Right lobe of liver (tissue), 6 donors: ENCODE results near the gene NAV2. TPM values are rescaled to one million over a fixed set of nuclear protein-coding genes. Genes with fewer than 3 reads are reported as not detected.

Experiments used
- ATAC-seq, 4 donors: fragments of 200-7000 bp; cut with Tn5 transposase; one replicate each; pipeline ENCODE4 v1.9.1; 2020; ENCODE audit warnings: mild to moderate bottlenecking in 4 of 4, moderate library complexity in 4 of 4
- DNase-seq, 3 donors: peaks; one replicate each; pipeline ENCODE4 v3.0.0-alpha.2; 2020
- H3K27ac ChIP-seq, 3 donors: fragments of 200-600 bp; one replicate each; pipeline ENCODE4 v1.8.0; 2022
- H3K27me3 ChIP-seq, 2 donors: fragments of 200-600 bp; one replicate each; pipeline ENCODE4 v1.8.0; 2022
- H3K36me3 ChIP-seq, 4 donors: fragments of 200-600 bp; sonication (generic) in 1 of 4; one replicate each; pipeline versions ENCODE4 v1.5.1 to v1.8.0; 2017 to 2022; ENCODE audit warnings: control low read depth in 1 of 4
- H3K4me1 ChIP-seq, 4 donors: fragments of 200-600 bp; sonication (generic) in 1 of 4; one replicate each; pipeline versions ENCODE4 v1.5.1 to v1.8.0; 2017 to 2022; ENCODE audit warnings: control low read depth in 1 of 4
- H3K4me3 ChIP-seq, 3 donors: fragments of 200-600 bp; one replicate each; pipeline ENCODE4 v1.8.0; 2022
- H3K9me3 ChIP-seq, 4 donors: fragments of 200-600 bp; sonication (generic) in 1 of 4; one replicate each; pipeline versions ENCODE4 v1.5.1 to v1.8.0; 2017 to 2022; ENCODE audit warnings: control low read depth in 1 of 4
- POLR2A ChIP-seq: fragments of 450-650 bp; IDR thresholded peaks from one replicate; pipeline ENCODE4 v1.6.1; 2017; ENCODE audit warnings: antibody characterized with exemption, mild to moderate bottlenecking
- WGBS: methylation state at CpG from one replicate; pipeline ENCODE4 v1.1.6; 2018; ENCODE audit warnings: low coverage, low lambda C conversion rate; ENCODE audit not compliant: insufficient coverage; ENCODE audit errors: missing lambda C conversion rate; 5-methylcytosine and 5-hydroxymethylcytosine counted together
- intact Hi-C, 2 donors: fragments of 100-400 bp; cut with DNase I; formaldehyde crosslinking; loops; one replicate each; pipeline versions ENCODE4 v1.11.2 to v1.14.1; 2022
- total RNA-seq, 6 experiments: library from RNA; depleted of rRNA in 2 of 6; stranded (reverse); fragments of >200 nt in 2 of 6; fragmentation: NEBNext Ultra II Directional in 3 of 6; extraction: Animal tissue kit (Norgen Biotek cat#: 25700) in 3 of 6; gene quantifications; one replicate each; pipeline versions ENCODE4 v1.1.0 to v1.2.4, GENCODE V29; 2016 to 2023
- TF ChIP-seq, protein P1 (sequence below), 4 donors: fragments of 200-600 bp in 3 of 4; fragments of 450-650 bp in 1 of 4; IDR thresholded peaks; one replicate each; pipeline versions ENCODE4 v1.5.1 to v1.8.0; 2016 to 2022; ENCODE audit warnings: antibody characterized with exemption in 4 of 4, mild to moderate bottlenecking in 2 of 4
- donor health status: DM: no; HTN: yes; CAD: no.
- donor health status: DM: no; HTN: no; CAD: no.
- donor health status: DM: no; HTN: no; CAD: no.
- donor health status: DM: no; HTN: yes; CAD: no.
- donor health status: DM: no; HTN: yes; CAD: no.

Gene NAV2
- total RNA-seq, 6 experiments from 2014 or later, result 15.5 to 69.2 (median 37.1) TPM

DNA sequence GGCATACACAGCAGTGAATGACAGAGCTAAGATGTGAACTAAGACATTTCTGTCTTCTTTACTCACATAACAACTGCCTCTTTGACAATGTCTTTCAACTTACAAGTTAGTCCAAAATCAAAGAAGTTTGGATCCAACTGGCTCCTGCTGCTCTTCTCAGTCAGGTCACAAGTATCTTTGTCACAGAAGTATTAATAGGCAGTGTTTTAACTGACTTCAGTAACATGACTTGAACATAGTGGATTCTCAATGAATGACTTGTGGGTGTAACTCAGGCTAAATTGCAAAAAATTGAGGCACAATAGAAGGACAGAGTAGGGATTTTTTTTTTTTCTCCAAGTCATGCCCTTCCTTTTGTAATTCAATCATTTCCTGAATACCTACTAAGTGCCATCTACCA is 425.0 kb downstream of the NAV2 start:
- ATAC-seq (no peak), DNase-seq (no peak)
- no peak for TF ChIP-seq POLR2A
- TF ChIP-seq, protein P1, sequence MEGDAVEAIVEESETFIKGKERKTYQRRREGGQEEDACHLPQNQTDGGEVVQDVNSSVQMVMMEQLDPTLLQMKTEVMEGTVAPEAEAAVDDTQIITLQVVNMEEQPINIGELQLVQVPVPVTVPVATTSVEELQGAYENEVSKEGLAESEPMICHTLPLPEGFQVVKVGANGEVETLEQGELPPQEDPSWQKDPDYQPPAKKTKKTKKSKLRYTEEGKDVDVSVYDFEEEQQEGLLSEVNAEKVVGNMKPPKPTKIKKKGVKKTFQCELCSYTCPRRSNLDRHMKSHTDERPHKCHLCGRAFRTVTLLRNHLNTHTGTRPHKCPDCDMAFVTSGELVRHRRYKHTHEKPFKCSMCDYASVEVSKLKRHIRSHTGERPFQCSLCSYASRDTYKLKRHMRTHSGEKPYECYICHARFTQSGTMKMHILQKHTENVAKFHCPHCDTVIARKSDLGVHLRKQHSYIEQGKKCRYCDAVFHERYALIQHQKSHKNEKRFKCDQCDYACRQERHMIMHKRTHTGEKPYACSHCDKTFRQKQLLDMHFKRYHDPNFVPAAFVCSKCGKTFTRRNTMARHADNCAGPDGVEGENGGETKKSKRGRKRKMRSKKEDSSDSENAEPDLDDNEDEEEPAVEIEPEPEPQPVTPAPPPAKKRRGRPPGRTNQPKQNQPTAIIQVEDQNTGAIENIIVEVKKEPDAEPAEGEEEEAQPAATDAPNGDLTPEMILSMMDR (IDR thresholded peaks at IDR 0.05), result no peak
- H3K36me3 ChIP-seq, result no peaks in the 10 kb centered on the region
- no peaks in the 10 kb centered on the region for H3K27me3 ChIP-seq
- intact Hi-C loops, result loop anchor here in 1 of 2 donors (10.0 kb wide), 2 partner anchors 193 to 477 kb away; no protein-coding TSS in a partner anchor
- H3K9me3 ChIP-seq, result no peaks in the 10 kb centered on the region
- H3K4me1 ChIP-seq, result no peaks in the 10 kb centered on the region
- H3K27ac ChIP-seq, result no peak overlapping the region
- H3K4me3 ChIP-seq, result no peak overlapping the region

GRCh38 chr11:20138707-20139106 is 426.1 kb downstream of the NAV2 start:
- no peaks in the 10 kb centered on the region for H3K4me1 ChIP-seq
- H3K27ac ChIP-seq, result no peak overlapping the region
- no peaks in the 10 kb centered on the region for H3K36me3 ChIP-seq
- no peaks in the 10 kb centered on the region for H3K27me3 ChIP-seq
- no peaks in the 10 kb centered on the region for H3K9me3 ChIP-seq
- intact Hi-C loops, result loop anchor here in 1 of 2 donors (10.0 kb wide), 2 partner anchors 194 to 476 kb away; no protein-coding TSS in a partner anchor
- TF ChIP-seq POLR2A, result no peak
- TF ChIP-seq, protein P1 (IDR thresholded peaks at IDR 0.05), result no peak
- ATAC-seq (no peak), DNase-seq (no peak)
- WGBS, result 75% methylated on average over 4 of the region's 4 CpGs
- H3K4me3 ChIP-seq, result no peak overlapping the region

- WGBS, result 78% methylated on average over 1 of the region's 1 CpG
- no peak overlapping the region for H3K27ac ChIP-seq
- ATAC-seq (no peak), DNase-seq (no peak)
- H3K27me3 ChIP-seq, result peaks cover 13 to 25% of the 10 kb centered on the region in 2 donors
- H3K9me3 ChIP-seq, result no peaks in the 10 kb centered on the region
- intact Hi-C loops, result no loop called here
- H3K4me3 ChIP-seq, result no peak overlapping the region
- TF ChIP-seq, protein P1 (IDR thresholded peaks at IDR 0.05), result no peak
- no peak for TF ChIP-seq POLR2A
- H3K36me3 ChIP-seq, result no peaks in the 10 kb centered on the region
- H3K4me1 ChIP-seq, result peaks cover 0 to 8% (median 3%) of the 10 kb centered on the region in 4 donors
Observed at GRCh38 chr11:20154381-20154780, 441.7 kb downstream of the NAV2 start.

- Histone ChIP-seq H3K9me3 (no peaks in the 10 kb centered on the region), H3K4me1 (peaks cover 0 to 8% (median 3%) of the 10 kb centered on the region in 4 donors), H3K36me3 (no peaks in the 10 kb centered on the region), H3K27me3 (peaks cover 13 to 39% of the 10 kb centered on the region in 2 donors), H3K27ac (no peak overlapping the region), H3K4me3 (no peak overlapping the region)
- DNase-seq (no peak), ATAC-seq (no peak)
- no peak for TF ChIP-seq POLR2A
- TF ChIP-seq, protein P1 (IDR thresholded peaks at IDR 0.05), result no peak
- intact Hi-C loops, result no loop called here
- WGBS, result 7% methylated on average over 11 of the region's 19 CpGs
Observed at GRCh38 chr11:20155683-20156279, 443.1 kb downstream of the NAV2 start.
